Smooth muscle cell (in vitro differentiated cells): ENCODE measurements around the gene CD247. TPM values are rescaled to one million over a fixed set of nuclear protein-coding genes. Genes with fewer than 3 reads are reported as not detected.

ENCODE experiments used
- DNase-seq: peaks from one replicate; lab custom pipeline; 2025; ENCODE audit not compliant: unreplicated experiment; lab: John Stamatoyannopoulos, UW
- H2AFZ ChIP-seq: fragments of 200-600 bp; sonication (generic); 2 replicates; pipeline ENCODE4 v1.6.0; 2016; ENCODE audit warnings: antibody characterized with exemption, low read depth, mild to moderate bottlenecking
- H3F3A ChIP-seq: fragments of 200-600 bp; sonication (generic); 2 replicates; pipeline ENCODE4 v1.6.0; 2017; ENCODE audit warnings: antibody characterized with exemption, low read depth
- H3K27ac ChIP-seq: fragments of 200-600 bp; sonication (generic); 2 replicates; pipeline ENCODE4 v1.5.1; 2016; ENCODE audit warnings: low read depth, mild to moderate bottlenecking
- H3K27me3 ChIP-seq: fragments of 200-600 bp; sonication (generic); 2 replicates; pipeline ENCODE4 v1.6.1; 2016; ENCODE audit warnings: low read depth, mild to moderate bottlenecking
- H3K36me3 ChIP-seq: fragments of 200-600 bp; sonication (generic); 2 replicates; pipeline ENCODE4 v1.5.1; 2016; ENCODE audit warnings: low read depth
- H3K4me1 ChIP-seq: fragments of 200-600 bp; sonication (generic); 2 replicates; pipeline ENCODE4 v1.5.1; 2016; ENCODE audit warnings: low read depth
- H3K4me2 ChIP-seq: fragments of 200-600 bp; sonication (generic); 2 replicates; pipeline ENCODE4 v1.6.0; 2016; ENCODE audit warnings: mild to moderate bottlenecking
- H3K4me3 ChIP-seq: fragments of 200-600 bp; sonication (generic); 2 replicates; pipeline ENCODE4 v1.5.1; 2016; ENCODE audit warnings: mild to moderate bottlenecking
- H3K79me2 ChIP-seq: fragments of 200-600 bp; sonication (generic); 2 replicates; pipeline ENCODE4 v1.6.0; 2016; ENCODE audit warnings: low read depth, mild to moderate bottlenecking
- H3K9ac ChIP-seq: fragments of 200-600 bp; sonication (generic); 2 replicates; pipeline ENCODE4 v1.6.0; 2016; ENCODE audit warnings: low read depth
- H3K9me3 ChIP-seq: fragments of 200-600 bp; sonication (generic); replicated peaks from 2 replicates; pipeline ENCODE4 v1.5.1; 2016; ENCODE audit warnings: low read depth
- H4K20me1 ChIP-seq: fragments of 200-600 bp; sonication (generic); 2 replicates; pipeline ENCODE4 v1.6.0; 2016; ENCODE audit warnings: low read depth
- WGBS: methylation state at CpG from one replicate; pipeline ENCODE4 v1.1.7; 2016; ENCODE audit warnings: low lambda C conversion rate; 5-methylcytosine and 5-hydroxymethylcytosine counted together
- polyA plus RNA-seq: library from polyadenylated mRNA; unstranded; fragments of >200 nt; fragmentation: Nextera tagmentation; extraction: Ambion mirVana; gene quantifications from 2 replicates; pipeline ENCODE4 v1.2.1, GENCODE V29; 2016
- total RNA-seq: library from RNA; depleted of rRNA; stranded (reverse); fragments of >200 nt; gene quantifications from 2 replicates; pipeline ENCODE4 v1.2.3, GENCODE V29; 2014
- TF ChIP-seq, protein P1 (sequence below): fragments of 200-600 bp; sonication (generic); IDR thresholded peaks from 2 replicates; pipeline ENCODE4 v1.5.1; 2017; ENCODE audit warnings: borderline replicate concordance, mild to moderate bottlenecking, antibody characterized with exemption; ENCODE audit not compliant: insufficient read depth, poor library complexity, severe bottlenecking

CD247 gene
- total RNA-seq (0.13 TPM in 1 of 2 replicates, not detected in the other), polyA plus RNA-seq (not detected in 2 replicates)

DNA sequence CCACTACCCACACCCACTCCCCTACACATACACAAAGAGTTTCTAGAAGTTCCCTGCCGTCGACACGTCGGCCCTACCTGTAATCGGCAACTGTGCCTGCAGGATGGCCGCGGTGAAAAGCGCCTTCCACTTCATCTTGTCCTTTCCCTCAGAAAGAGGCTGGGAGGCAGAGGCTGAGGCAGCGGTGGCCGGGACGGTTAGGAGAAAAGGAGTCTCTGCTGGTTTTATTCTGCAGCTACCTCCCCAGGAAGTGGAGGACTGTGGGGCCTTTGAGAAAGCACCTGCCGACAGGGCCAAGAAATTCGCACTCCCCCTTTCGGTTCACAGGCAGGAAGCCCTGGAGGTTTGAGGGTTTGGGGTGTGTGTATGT, at the start of gene CD247:
Gene CD247, minus strand, starts transcription at position 199 of the 370 bp plus-strand sequence. Its CDS starts 64 bp downstream, at position 135.
- no peaks in the 10 kb centered on the region for H4K20me1 ChIP-seq
- H3K27me3 ChIP-seq: no peaks in the 10 kb centered on the region
- DNase-seq: no peak
- no peak within 1 kb of the TSS for H2AFZ ChIP-seq
- no peak within 1 kb of the TSS for H3K4me2 ChIP-seq
- no peak within 1 kb of the TSS for H3K4me3 ChIP-seq
- H3K79me2 ChIP-seq: no peaks in the 10 kb centered on the region
- TF ChIP-seq, protein P1, sequence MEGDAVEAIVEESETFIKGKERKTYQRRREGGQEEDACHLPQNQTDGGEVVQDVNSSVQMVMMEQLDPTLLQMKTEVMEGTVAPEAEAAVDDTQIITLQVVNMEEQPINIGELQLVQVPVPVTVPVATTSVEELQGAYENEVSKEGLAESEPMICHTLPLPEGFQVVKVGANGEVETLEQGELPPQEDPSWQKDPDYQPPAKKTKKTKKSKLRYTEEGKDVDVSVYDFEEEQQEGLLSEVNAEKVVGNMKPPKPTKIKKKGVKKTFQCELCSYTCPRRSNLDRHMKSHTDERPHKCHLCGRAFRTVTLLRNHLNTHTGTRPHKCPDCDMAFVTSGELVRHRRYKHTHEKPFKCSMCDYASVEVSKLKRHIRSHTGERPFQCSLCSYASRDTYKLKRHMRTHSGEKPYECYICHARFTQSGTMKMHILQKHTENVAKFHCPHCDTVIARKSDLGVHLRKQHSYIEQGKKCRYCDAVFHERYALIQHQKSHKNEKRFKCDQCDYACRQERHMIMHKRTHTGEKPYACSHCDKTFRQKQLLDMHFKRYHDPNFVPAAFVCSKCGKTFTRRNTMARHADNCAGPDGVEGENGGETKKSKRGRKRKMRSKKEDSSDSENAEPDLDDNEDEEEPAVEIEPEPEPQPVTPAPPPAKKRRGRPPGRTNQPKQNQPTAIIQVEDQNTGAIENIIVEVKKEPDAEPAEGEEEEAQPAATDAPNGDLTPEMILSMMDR: no peak
- no peaks in the 10 kb centered on the region for H3F3A ChIP-seq
- H3K27ac ChIP-seq: no peak within 1 kb of the TSS
- H3K9me3 ChIP-seq: no peaks in the 10 kb centered on the region
- 91% methylated on average over 14 of the region's 14 CpGs for WGBS
- no peaks in the 10 kb centered on the region for H3K4me1 ChIP-seq
- no peaks in the 10 kb centered on the region for H3K36me3 ChIP-seq
- H3K9ac ChIP-seq: no peak within 1 kb of the TSS

DNA sequence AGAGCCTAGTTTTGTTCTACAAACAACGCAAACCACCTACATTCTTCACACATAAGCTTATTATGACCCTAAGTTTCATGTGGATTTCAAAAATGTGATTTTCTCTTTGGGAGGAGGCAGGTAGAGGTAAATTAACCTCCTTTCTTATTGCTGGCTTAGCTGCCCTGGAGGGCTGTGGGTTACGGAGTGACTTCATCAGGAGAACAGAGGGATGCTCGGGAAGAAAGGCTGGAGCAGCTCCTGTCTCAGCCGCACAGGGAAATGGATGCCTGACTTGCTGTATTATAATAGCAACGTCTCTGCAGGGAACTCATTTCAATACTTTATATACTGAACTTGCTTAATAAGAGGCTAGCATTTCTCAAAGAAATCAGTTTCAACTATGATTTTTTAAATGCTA, 49.3 kb upstream of the CD247 start:
- H3K27ac ChIP-seq: no peak overlapping the region
- H3K9me3 ChIP-seq: no peaks in the 10 kb centered on the region
- no peaks in the 10 kb centered on the region for H4K20me1 ChIP-seq
- no peak overlapping the region for H3K4me3 ChIP-seq
- H3K27me3 ChIP-seq: no peaks in the 10 kb centered on the region
- no peaks in the 10 kb centered on the region for H3K79me2 ChIP-seq
- H2AFZ ChIP-seq: no peak overlapping the region
- H3K36me3 ChIP-seq: no peaks in the 10 kb centered on the region
- no peak overlapping the region for H3K9ac ChIP-seq
- DNase-seq: no peak
- H3K4me1 ChIP-seq: no peaks in the 10 kb centered on the region
- 82% methylated on average over 5 of the region's 5 CpGs for WGBS
- no peaks in the 10 kb centered on the region for H3F3A ChIP-seq
- TF ChIP-seq, protein P1: no peak
- H3K4me2 ChIP-seq: no peak overlapping the region

DNA sequence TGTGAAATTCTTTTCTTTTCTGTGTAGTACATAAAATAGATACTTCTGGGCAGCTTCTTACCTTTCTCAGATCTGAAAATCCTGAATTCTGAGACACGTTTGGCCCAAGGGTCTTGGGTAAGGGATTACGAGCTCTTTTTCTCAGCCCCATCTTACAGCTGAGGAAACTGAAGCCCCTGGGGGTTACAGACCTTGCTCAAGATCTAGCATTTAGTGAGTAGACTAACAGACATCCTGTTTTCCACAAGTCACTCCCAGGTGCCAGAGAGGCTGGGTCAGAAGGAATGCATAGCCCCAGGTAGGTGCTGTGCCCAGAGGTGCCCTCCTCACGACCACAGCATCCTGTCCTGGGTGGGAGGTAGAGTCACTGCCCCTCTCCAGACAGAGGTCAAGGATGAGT, 48.4 kb upstream of the CD247 start:
- H3K27ac ChIP-seq: no peak overlapping the region
- H3K4me3 ChIP-seq: no peak overlapping the region
- no peak overlapping the region for H3K4me2 ChIP-seq
- H4K20me1 ChIP-seq: no peaks in the 10 kb centered on the region
- TF ChIP-seq, protein P1: no peak
- WGBS: 89% methylated on average over 3 of the region's 3 CpGs
- no peaks in the 10 kb centered on the region for H3K9me3 ChIP-seq
- no peak overlapping the region for H2AFZ ChIP-seq
- H3K9ac ChIP-seq: no peak overlapping the region
- H3K4me1 ChIP-seq: no peaks in the 10 kb centered on the region
- H3K79me2 ChIP-seq: no peaks in the 10 kb centered on the region
- H3K36me3 ChIP-seq: no peaks in the 10 kb centered on the region
- DNase-seq: no peak
- H3K27me3 ChIP-seq: no peaks in the 10 kb centered on the region
- H3F3A ChIP-seq: no peaks in the 10 kb centered on the region

DNA sequence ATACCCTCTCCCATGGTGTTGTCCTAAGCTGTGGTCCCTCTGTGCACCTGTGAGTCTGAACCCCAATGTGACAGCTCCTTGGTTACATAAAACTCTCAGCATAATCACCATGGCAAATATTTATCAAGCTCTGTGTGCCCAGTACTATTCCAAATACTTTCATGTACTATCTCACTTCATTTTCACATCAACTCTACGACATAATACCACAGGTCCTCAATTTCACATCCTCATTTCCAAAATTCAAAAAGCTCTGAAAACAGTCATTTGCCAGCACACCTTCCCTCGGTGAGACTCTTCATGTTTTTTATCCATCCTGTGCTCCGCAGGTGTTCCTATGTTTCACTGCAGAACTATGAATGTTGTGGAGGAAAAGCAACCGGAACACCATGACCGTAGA, 47.6 kb upstream of the CD247 start:
- no peaks in the 10 kb centered on the region for H3K4me1 ChIP-seq
- H3K9ac ChIP-seq: no peak overlapping the region
- H4K20me1 ChIP-seq: no peaks in the 10 kb centered on the region
- H3K4me2 ChIP-seq: no peak overlapping the region
- WGBS: 89% methylated on average over 5 of the region's 5 CpGs
- no peaks in the 10 kb centered on the region for H3K27me3 ChIP-seq
- no peak overlapping the region for H3K27ac ChIP-seq
- no peak for DNase-seq
- no peaks in the 10 kb centered on the region for H3K9me3 ChIP-seq
- no peak overlapping the region for H2AFZ ChIP-seq
- TF ChIP-seq, protein P1: no peak
- H3K79me2 ChIP-seq: no peaks in the 10 kb centered on the region
- H3K36me3 ChIP-seq: no peaks in the 10 kb centered on the region
- H3K4me3 ChIP-seq: no peak overlapping the region
- no peaks in the 10 kb centered on the region for H3F3A ChIP-seq
